Brain microvascular endothelial cell (primary cell): ENCODE measurements around the gene LSAMP.

Experiments used
- DNase-seq: peaks from one replicate; pipeline ENCODE4 v3.0.0-alpha.2; 2020
- H3K27ac ChIP-seq: fragments of 250-450 bp; sonication (Bioruptor Pico); 2 replicates; pipeline ENCODE4 v1.5.1; 2020; ENCODE audit warnings: mild to moderate bottlenecking, moderate library complexity
- H3K27me3 ChIP-seq: fragments of 250-450 bp; sonication (Bioruptor Pico); replicated peaks from 2 replicates; pipeline ENCODE4 v1.5.1; 2020; ENCODE audit warnings: mild to moderate bottlenecking
- H3K36me3 ChIP-seq: fragments of 250-450 bp; sonication (Bioruptor Pico); replicated peaks from 2 replicates; pipeline ENCODE4 v1.5.1; 2020; ENCODE audit warnings: mild to moderate bottlenecking
- H3K4me3 ChIP-seq: 2 replicates; pipeline ENCODE4 v1.5.1; 2011; ENCODE audit warnings: low read depth, mild to moderate bottlenecking, control low read depth, low read length, moderate library complexity
- in situ Hi-C: cut with HindIII; loops from 2 replicates; pipeline ENCODE4 v1.10.0; 2017; ENCODE audit warnings: low sequenced_read_pairs, low pct_ligation_motif_present
- TF ChIP-seq, protein P1 (sequence below): IDR thresholded peaks from 2 replicates; pipeline ENCODE4 v1.5.1; 2011; ENCODE audit warnings: low read depth, mild to moderate bottlenecking, moderate library complexity, low read length, control low read depth, inconsistent platforms; ENCODE audit errors: missing control alignments

LSAMP gene

DNA sequence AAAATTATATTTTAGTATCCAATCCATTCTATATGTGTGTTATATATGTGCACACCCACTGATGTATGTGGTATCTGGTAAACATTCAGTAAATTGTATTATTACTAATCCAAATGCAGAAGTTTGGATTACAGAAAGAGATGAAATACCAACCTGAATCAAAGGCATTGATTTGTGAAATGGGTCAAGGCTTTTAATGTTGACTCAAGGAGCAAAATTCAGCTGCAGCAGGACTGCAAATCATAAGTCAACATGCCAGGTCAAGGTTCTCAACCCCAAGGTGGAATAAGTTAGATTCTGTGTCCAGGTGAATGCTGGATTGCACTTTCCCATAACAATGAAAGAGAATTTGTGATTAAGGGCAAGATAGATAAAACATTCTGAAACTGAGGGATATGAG is 631.3 kb downstream of the LSAMP start:
- TF ChIP-seq, protein P1, sequence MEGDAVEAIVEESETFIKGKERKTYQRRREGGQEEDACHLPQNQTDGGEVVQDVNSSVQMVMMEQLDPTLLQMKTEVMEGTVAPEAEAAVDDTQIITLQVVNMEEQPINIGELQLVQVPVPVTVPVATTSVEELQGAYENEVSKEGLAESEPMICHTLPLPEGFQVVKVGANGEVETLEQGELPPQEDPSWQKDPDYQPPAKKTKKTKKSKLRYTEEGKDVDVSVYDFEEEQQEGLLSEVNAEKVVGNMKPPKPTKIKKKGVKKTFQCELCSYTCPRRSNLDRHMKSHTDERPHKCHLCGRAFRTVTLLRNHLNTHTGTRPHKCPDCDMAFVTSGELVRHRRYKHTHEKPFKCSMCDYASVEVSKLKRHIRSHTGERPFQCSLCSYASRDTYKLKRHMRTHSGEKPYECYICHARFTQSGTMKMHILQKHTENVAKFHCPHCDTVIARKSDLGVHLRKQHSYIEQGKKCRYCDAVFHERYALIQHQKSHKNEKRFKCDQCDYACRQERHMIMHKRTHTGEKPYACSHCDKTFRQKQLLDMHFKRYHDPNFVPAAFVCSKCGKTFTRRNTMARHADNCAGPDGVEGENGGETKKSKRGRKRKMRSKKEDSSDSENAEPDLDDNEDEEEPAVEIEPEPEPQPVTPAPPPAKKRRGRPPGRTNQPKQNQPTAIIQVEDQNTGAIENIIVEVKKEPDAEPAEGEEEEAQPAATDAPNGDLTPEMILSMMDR, result no peak
- H3K27ac ChIP-seq, result no peak overlapping the region
- no peak overlapping the region for H3K4me3 ChIP-seq
- DNase-seq, result no peak
- no peaks in the 10 kb centered on the region for H3K27me3 ChIP-seq
- no peaks in the 10 kb centered on the region for H3K36me3 ChIP-seq
- in situ Hi-C loops, result loop anchor here (25.0 kb wide), 1 partner anchor 602 kb away; no protein-coding TSS in a partner anchor

DNA sequence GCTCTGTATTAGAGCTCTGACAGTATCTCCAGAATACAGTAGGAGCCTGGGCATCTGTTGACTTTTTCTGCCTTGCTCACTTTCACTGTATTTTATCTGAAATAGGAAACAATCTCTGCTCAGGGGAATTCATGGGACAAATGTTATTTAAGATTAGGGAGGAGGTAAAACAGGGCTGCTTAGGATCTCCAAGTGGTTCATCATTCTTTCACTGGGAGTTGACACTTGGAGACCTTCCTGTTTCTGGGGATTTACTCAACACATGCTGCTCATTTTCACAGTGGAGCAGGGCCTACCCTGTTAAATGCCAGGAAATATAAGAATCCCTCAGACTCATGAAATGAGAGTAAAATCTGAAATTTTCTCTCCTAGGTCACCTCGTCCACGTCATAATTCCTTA is 636.5 kb downstream of the LSAMP start:
- in situ Hi-C loops, result loop anchor here (25.0 kb wide), 1 partner anchor 597 kb away; no protein-coding TSS in a partner anchor
- no peak overlapping the region for H3K27ac ChIP-seq

DNA sequence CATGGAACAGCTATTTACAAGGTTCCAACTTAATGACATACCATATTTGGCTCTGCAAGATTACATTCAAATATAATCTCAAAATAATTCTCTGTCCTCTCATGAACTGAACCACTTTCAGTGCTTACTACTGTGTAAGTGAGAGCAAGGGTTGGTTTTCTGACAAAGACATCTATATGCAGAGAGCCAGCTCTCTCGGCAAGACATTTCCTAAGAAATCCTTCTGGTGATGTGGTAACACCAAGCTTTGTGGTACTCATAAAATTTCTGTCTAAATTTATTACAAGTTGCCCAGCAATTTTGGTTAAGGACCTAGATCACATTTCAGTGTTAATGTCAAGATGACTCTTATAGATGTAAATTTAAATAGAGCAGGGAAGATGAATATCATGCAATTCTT is 637.0 kb downstream of the LSAMP start:
- in situ Hi-C loops, result loop anchor here (25.0 kb wide), 1 partner anchor 596 kb away; no protein-coding TSS in a partner anchor
- no peak for DNase-seq
- Histone ChIP-seq H3K27me3 (no peaks in the 10 kb centered on the region), H3K36me3 (no peaks in the 10 kb centered on the region), H3K4me3 (no peak overlapping the region), H3K27ac (no peak overlapping the region)
- TF ChIP-seq, protein P1, result no peak

More for the DNA sequence above, 636.5 kb downstream of the LSAMP start:
- no peak overlapping the region for H3K4me3 ChIP-seq
- no peak for DNase-seq
- H3K27me3 ChIP-seq, result no peaks in the 10 kb centered on the region
- TF ChIP-seq, protein P1, result no peak
- no peaks in the 10 kb centered on the region for H3K36me3 ChIP-seq

DNA sequence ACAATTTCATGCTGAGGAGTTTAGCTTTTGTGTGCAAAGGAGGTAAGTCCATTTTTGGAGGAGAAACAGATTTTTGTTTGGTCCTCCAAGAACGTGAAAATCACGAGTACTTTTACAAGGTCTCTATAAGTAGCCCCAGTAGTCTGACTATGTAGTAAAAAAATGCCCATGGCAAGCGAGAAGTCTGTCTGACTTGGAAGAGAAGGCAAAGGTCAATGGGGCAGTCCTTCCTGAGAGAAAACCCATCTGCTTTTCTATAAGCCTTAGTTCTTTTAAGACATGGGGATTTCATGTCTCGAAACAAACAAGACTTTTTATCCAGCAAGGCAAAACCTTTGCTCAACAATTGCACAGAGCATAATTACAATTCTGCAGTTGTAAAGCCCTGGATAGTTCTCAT is 638.8 kb downstream of the LSAMP start:
- in situ Hi-C loops, result loop anchor here (25.0 kb wide), 1 partner anchor 594 kb away; no protein-coding TSS in a partner anchor
- H3K36me3 ChIP-seq, result no peaks in the 10 kb centered on the region
- peak overlapping the region; percentile 28 for H3K27ac ChIP-seq
- no peaks in the 10 kb centered on the region for H3K27me3 ChIP-seq
- TF ChIP-seq, protein P1, result no peak
- DNase-seq, result peak; percentile 47
- no peak overlapping the region for H3K4me3 ChIP-seq

DNA sequence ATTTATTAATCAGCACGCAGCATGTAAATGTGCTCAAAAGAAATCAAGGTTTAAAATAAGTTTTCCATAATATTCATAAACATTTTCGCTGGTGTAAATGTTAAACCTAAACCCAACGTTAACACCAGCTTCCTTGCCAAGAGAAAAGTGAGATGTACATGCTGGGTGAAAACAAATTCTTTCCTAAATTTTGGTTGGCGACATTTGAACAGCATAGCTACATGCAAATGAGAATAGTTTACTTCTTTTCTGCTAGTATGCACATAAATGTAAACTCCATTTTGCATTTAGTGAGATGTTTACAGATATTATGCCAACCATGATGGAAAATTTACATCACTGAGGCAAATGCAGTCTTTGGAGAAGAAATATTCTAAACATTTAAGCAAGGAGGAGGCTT is 639.8 kb downstream of the LSAMP start:
- Histone ChIP-seq H3K27ac (peak overlapping the region; percentile 89), H3K27me3 (no peaks in the 10 kb centered on the region), H3K36me3 (no peaks in the 10 kb centered on the region), H3K4me3 (no peak overlapping the region)
- TF ChIP-seq, protein P1, result no peak
- DNase-seq, result no peak
- in situ Hi-C loops, result loop anchor here (25.0 kb wide), 1 partner anchor 593 kb away; no protein-coding TSS in a partner anchor

DNA sequence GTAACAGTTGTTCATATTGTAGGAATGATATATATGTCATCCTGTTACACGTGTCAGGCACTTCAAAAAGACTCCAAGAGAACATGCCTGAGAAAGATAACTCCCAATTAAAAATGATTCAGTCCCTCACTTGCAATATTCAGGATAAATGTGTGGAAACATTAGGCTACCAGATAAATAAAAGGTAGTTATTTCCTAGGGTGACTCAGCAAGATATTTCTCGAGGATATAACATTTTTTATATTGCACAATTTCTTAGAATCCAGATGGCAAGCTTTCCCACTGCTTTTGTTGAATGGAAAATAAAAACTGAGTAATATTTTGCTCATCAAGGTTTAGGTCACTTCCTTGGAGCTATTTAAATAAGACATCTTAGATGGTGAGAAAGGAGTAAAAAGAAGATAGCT is 640.6 kb downstream of the LSAMP start:
- Histone ChIP-seq H3K27ac (peak overlapping the region; percentile 89), H3K4me3 (no peak overlapping the region), H3K36me3 (no peaks in the 10 kb centered on the region), H3K27me3 (no peaks in the 10 kb centered on the region)
- in situ Hi-C loops, result loop anchor here (25.0 kb wide), 1 partner anchor 592 kb away; no protein-coding TSS in a partner anchor
- TF ChIP-seq, protein P1, result no peak
- DNase-seq, result peak; percentile 38
